GM21526 (cell line): ENCODE results near the gene IL2.

Experiments used
- ATAC-seq: cut with Tn5 transposase; IDR thresholded peaks from one replicate; pipeline ENCODE4 v1.9.1; 2021; ENCODE audit warnings: moderate library complexity; ENCODE audit not compliant: unreplicated experiment, low FRiP score

Gene IL2

GRCh38 chr4:122456231-122457116, at the start of gene IL2:
Gene IL2 (minus strand): TSS chr4:122456725. CDS start chr4:122456440, 285 bp downstream.
- ATAC-seq, result no peak

GRCh38 chr4:122503214-122503613, 46.7 kb upstream of the IL2 start:
- ATAC-seq, result no peak

GRCh38 chr4:122500852-122501501, 44.5 kb upstream of the IL2 start:
- ATAC-seq, result no peak

GRCh38 chr4:122489061-122489460, 32.5 kb upstream of the IL2 start:
- ATAC-seq, result no peak

GRCh38 chr4:122483481-122483880, 27.0 kb upstream of the IL2 start:
- no peak for ATAC-seq

- ATAC-seq, result no peak
Observed at GRCh38 chr4:122481766-122482405, 25.4 kb upstream of the IL2 start.

- ATAC-seq, result no peak
Observed at GRCh38 chr4:122480655-122481487, 24.3 kb upstream of the IL2 start.

- no peak for ATAC-seq
Observed at GRCh38 chr4:122479935-122480416, 23.5 kb upstream of the IL2 start.

- ATAC-seq, result no peak
Observed at GRCh38 chr4:122476745-122477144, 20.2 kb upstream of the IL2 start.

GRCh38 chr4:122476126-122476525, 19.6 kb upstream of the IL2 start:
- no peak for ATAC-seq

GRCh38 chr4:122475233-122475632, 18.7 kb upstream of the IL2 start:
- ATAC-seq, result no peak

- no peak for ATAC-seq
Observed at GRCh38 chr4:122469457-122469856, 12.9 kb upstream of the IL2 start.

GRCh38 chr4:122458625-122459024, 2.1 kb upstream of the IL2 start:
- peak; percentile 87 for ATAC-seq

GRCh38 chr4:122453384-122453995, 3.0 kb downstream of the IL2 start:
- ATAC-seq, result no peak

GRCh38 chr4:122450847-122451246, 5.7 kb downstream of the IL2 start:
- ATAC-seq, result no peak

- ATAC-seq, result no peak
Observed at GRCh38 chr4:122434285-122434684, 22.2 kb downstream of the IL2 start.

- no peak for ATAC-seq
Observed at GRCh38 chr4:122431351-122431750, 25.2 kb downstream of the IL2 start.

- no peak for ATAC-seq
Observed at GRCh38 chr4:122423246-122423645, 33.3 kb downstream of the IL2 start.

- ATAC-seq, result peak; percentile 58
Observed at GRCh38 chr4:122412547-122412946, 44.0 kb downstream of the IL2 start.

- no peak for ATAC-seq
Observed at GRCh38 chr4:122403861-122404260, 52.7 kb downstream of the IL2 start.
